Astrocyte (in vitro differentiated cells and primary cell): ENCODE data around the gene GPR39. TPM values are rescaled to one million over a fixed set of nuclear protein-coding genes. Genes with fewer than 3 reads are reported as not detected.

Source experiments
- DNase-seq: peaks from one replicate; pipeline ENCODE4 v3.0.0-alpha.2; 2010; ENCODE audit warnings: low read depth
- FAIRE-seq: peaks from 2 replicates; lab custom pipeline; 2011; peaks lifted over from hg19 to GRCh38; lab: Jason Lieb, UNC
- H2AFZ ChIP-seq: 2 replicates; pipeline ENCODE4 v1.6.0; 2012; ENCODE audit warnings: low read depth, low read length, inconsistent platforms
- H3K27ac ChIP-seq: 2 replicates; pipeline ENCODE4 v1.5.1; 2011; ENCODE audit warnings: low read depth, low read length, inconsistent platforms
- H3K27me3 ChIP-seq: 2 replicates; pipeline ENCODE4 v1.6.0; 2011; ENCODE audit warnings: low read length, inconsistent platforms; ENCODE audit not compliant: insufficient read depth
- H3K36me3 ChIP-seq: 2 replicates; pipeline ENCODE4 v1.5.1; 2011; ENCODE audit warnings: low read length, inconsistent platforms; ENCODE audit not compliant: insufficient read depth
- H3K4me1 ChIP-seq: 2 replicates; pipeline ENCODE4 v1.5.1; 2011; ENCODE audit warnings: low read length, inconsistent platforms; ENCODE audit not compliant: insufficient read depth
- H3K4me2 ChIP-seq: 2 replicates; pipeline ENCODE4 v1.6.0; 2012; ENCODE audit warnings: low read length, inconsistent platforms
- H3K4me3 ChIP-seq: 2 replicates; pipeline ENCODE4 v1.5.1; 2011; ENCODE audit warnings: low read depth, mild to moderate bottlenecking, low read length, inconsistent platforms; ENCODE audit not compliant: insufficient read depth
- H3K79me2 ChIP-seq: 2 replicates; pipeline ENCODE4 v1.6.0; 2012; ENCODE audit warnings: mild to moderate bottlenecking, low read length, inconsistent platforms; ENCODE audit not compliant: insufficient read depth
- H3K9ac ChIP-seq: 2 replicates; pipeline ENCODE4 v1.6.0; 2012; ENCODE audit warnings: mild to moderate bottlenecking, low read length, inconsistent platforms
- H3K9me3 ChIP-seq: 2 replicates; pipeline ENCODE4 v1.5.1; 2012; ENCODE audit warnings: low read depth, mild to moderate bottlenecking, low read length, inconsistent platforms; ENCODE audit not compliant: insufficient read depth
- H4K20me1 ChIP-seq: 2 replicates; pipeline ENCODE4 v1.6.0; 2012; ENCODE audit warnings: low read length, inconsistent platforms; ENCODE audit not compliant: insufficient read depth
- H3K27ac Mint-ChIP-seq: one replicate; pipeline ENCODE4 v1.8.0; 2021; ENCODE audit warnings: mild to moderate bottlenecking, mixed read lengths; ENCODE audit not compliant: unreplicated experiment
- H3K27me3 Mint-ChIP-seq: one replicate; pipeline ENCODE4 v1.8.0; 2021; ENCODE audit warnings: low read depth, mixed read lengths; ENCODE audit not compliant: unreplicated experiment
- H3K36me3 Mint-ChIP-seq: one replicate; pipeline ENCODE4 v1.8.0; 2021; ENCODE audit warnings: low read depth, mixed read lengths; ENCODE audit not compliant: unreplicated experiment
- H3K4me1 Mint-ChIP-seq: one replicate; pipeline ENCODE4 v1.8.0; 2021; ENCODE audit warnings: low read depth, mixed read lengths; ENCODE audit not compliant: unreplicated experiment
- H3K4me3 Mint-ChIP-seq: one replicate; pipeline ENCODE4 v1.8.0; 2021; ENCODE audit warnings: mild to moderate bottlenecking, moderate library complexity, mixed read lengths; ENCODE audit not compliant: unreplicated experiment
- H3K9me3 Mint-ChIP-seq: one replicate; pipeline ENCODE4 v1.8.0; 2021; ENCODE audit warnings: mild to moderate bottlenecking, mixed read lengths; ENCODE audit not compliant: unreplicated experiment
- EZH2 ChIP-seq: IDR thresholded peaks from 2 replicates; pipeline ENCODE4 v1.6.1; 2012; ENCODE audit warnings: mild to moderate bottlenecking, low read length, inconsistent platforms; ENCODE audit not compliant: insufficient read depth
- total RNA-seq: library from RNA; stranded (reverse); gene quantifications from 2 replicates; pipeline ENCODE4 v1.2.1, GENCODE V29; 2021
- TF ChIP-seq, protein P1 (sequence below): IDR thresholded peaks from 2 replicates; pipeline ENCODE4 v1.5.1; 2011; ENCODE audit warnings: low read depth, mild to moderate bottlenecking, inconsistent platforms, low read length, moderate library complexity; ENCODE audit not compliant: insufficient read depth

GPR39 gene
- total RNA-seq, 1 donor from 2014 or later: 4.4 TPM

DNA sequence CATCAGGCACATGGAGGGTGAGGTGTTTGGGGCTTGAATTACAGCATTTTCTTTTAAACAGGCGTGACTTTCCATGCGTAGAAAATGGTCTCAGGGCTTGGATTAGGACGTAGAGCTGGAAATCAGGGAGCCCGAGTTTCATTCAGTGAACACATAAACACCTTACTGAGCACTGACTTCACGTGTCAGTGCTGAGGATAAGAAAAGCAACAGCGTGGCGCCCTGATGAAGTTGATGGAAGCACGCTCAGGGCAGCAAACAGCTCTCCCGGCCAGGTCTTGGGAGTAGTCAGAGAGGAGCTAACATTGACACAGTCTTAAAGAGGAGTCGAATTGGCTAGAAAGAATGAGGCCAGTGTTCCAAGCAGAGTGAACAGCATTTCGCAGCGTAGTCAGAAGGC, 142.7 kb downstream of the GPR39 start:
- H3K4me1 Mint-ChIP-seq: peaks cover 5% of the 10 kb centered on the region
- Histone ChIP-seq H3K27me3 (no peaks in the 10 kb centered on the region), H3K27ac (no peak overlapping the region), H3K79me2 (no peaks in the 10 kb centered on the region), H3K4me3 (no peak overlapping the region), H3K36me3 (no peaks in the 10 kb centered on the region), H3K9ac (no peak overlapping the region), H3K4me2 (no peak overlapping the region), H2AFZ (no peak overlapping the region), H3K4me1 (no peaks in the 10 kb centered on the region), H4K20me1 (no peaks in the 10 kb centered on the region), H3K9me3 (no peaks in the 10 kb centered on the region)
- FAIRE-seq (no peak), DNase-seq (no peak)
- no peak overlapping the region for H3K27ac Mint-ChIP-seq
- H3K27me3 Mint-ChIP-seq: peaks cover 4% of the 10 kb centered on the region
- TF ChIP-seq, protein P1, sequence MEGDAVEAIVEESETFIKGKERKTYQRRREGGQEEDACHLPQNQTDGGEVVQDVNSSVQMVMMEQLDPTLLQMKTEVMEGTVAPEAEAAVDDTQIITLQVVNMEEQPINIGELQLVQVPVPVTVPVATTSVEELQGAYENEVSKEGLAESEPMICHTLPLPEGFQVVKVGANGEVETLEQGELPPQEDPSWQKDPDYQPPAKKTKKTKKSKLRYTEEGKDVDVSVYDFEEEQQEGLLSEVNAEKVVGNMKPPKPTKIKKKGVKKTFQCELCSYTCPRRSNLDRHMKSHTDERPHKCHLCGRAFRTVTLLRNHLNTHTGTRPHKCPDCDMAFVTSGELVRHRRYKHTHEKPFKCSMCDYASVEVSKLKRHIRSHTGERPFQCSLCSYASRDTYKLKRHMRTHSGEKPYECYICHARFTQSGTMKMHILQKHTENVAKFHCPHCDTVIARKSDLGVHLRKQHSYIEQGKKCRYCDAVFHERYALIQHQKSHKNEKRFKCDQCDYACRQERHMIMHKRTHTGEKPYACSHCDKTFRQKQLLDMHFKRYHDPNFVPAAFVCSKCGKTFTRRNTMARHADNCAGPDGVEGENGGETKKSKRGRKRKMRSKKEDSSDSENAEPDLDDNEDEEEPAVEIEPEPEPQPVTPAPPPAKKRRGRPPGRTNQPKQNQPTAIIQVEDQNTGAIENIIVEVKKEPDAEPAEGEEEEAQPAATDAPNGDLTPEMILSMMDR: no peak
- no peak for TF ChIP-seq EZH2
- peaks cover 5% of the 10 kb centered on the region for H3K9me3 Mint-ChIP-seq
- H3K4me3 Mint-ChIP-seq: no peak overlapping the region
- peaks cover 2% of the 10 kb centered on the region for H3K36me3 Mint-ChIP-seq

DNA sequence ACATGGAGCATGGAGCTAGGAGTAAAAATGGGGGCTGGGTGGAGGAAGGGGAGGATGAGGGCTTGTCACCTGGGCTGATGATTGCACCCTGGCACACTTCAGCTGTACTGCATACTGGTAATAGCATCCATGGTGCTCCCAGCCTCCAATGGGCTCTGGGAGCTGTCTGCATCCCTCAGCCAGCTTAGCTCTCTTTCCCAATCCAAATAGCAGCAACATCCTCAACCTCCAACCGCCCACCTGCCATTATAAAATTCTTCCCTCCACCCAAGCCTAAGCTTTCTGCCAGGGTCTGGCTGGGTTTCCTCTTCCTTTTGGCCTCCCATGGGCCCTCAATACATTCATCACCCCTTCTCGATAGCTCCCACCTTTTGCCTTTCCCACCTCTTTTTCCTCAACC, 143.3 kb downstream of the GPR39 start:
- no peak overlapping the region for H3K9ac ChIP-seq
- H3K4me3 Mint-ChIP-seq: no peak overlapping the region
- peaks cover 4% of the 10 kb centered on the region for H3K27me3 Mint-ChIP-seq
- no peaks in the 10 kb centered on the region for H3K79me2 ChIP-seq
- no peak for TF ChIP-seq EZH2
- TF ChIP-seq, protein P1: no peak
- no peaks in the 10 kb centered on the region for H3K36me3 ChIP-seq
- H3K27me3 ChIP-seq: no peaks in the 10 kb centered on the region
- no peaks in the 10 kb centered on the region for H4K20me1 ChIP-seq
- no peak for FAIRE-seq
- H3K9me3 ChIP-seq: no peaks in the 10 kb centered on the region
- no peak overlapping the region for H3K27ac Mint-ChIP-seq
- H3K4me1 Mint-ChIP-seq: peaks cover 5% of the 10 kb centered on the region
- H3K4me3 ChIP-seq: no peak overlapping the region
- no peak overlapping the region for H2AFZ ChIP-seq
- no peak overlapping the region for H3K27ac ChIP-seq
- no peaks in the 10 kb centered on the region for H3K4me1 ChIP-seq
- H3K9me3 Mint-ChIP-seq: peaks cover 5% of the 10 kb centered on the region
- no peak overlapping the region for H3K4me2 ChIP-seq
- H3K36me3 Mint-ChIP-seq: peaks cover 2% of the 10 kb centered on the region
- no peak for DNase-seq

DNA sequence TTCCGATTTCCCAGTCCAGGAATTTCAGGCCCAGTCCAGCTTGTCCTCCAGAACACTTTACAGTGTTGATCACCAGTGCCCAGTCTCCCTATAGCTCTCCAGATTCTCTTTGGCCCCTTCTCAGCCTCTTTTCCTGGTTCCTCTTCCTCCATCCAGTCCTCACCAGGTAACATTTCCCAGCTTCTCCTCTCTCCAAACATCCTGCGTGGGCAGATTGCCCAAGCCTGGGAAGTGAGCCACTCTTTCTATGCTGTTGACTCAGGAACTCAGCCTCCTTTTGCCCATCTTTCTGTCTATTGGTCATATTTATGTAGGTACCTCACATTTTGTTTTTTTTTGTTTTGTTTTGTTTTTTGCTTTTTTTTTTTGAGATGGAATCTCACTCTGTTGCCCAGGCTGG, 144.0 kb downstream of the GPR39 start:
- no peak overlapping the region for H2AFZ ChIP-seq
- H3K27ac ChIP-seq: no peak overlapping the region
- peaks cover 4% of the 10 kb centered on the region for H3K27me3 Mint-ChIP-seq
- TF ChIP-seq, protein P1: no peak
- TF ChIP-seq EZH2: no peak
- no peaks in the 10 kb centered on the region for H3K36me3 ChIP-seq
- no peak overlapping the region for H3K9ac ChIP-seq
- H3K36me3 Mint-ChIP-seq: peaks cover 2% of the 10 kb centered on the region
- H3K27me3 ChIP-seq: no peaks in the 10 kb centered on the region
- FAIRE-seq (no peak), DNase-seq (no peak)
- no peak overlapping the region for H3K27ac Mint-ChIP-seq
- H4K20me1 ChIP-seq: no peaks in the 10 kb centered on the region
- H3K4me1 ChIP-seq: no peaks in the 10 kb centered on the region
- H3K9me3 Mint-ChIP-seq: peaks cover 5% of the 10 kb centered on the region
- H3K79me2 ChIP-seq: no peaks in the 10 kb centered on the region
- H3K4me2 ChIP-seq: no peak overlapping the region
- H3K4me3 ChIP-seq: no peak overlapping the region
- H3K4me1 Mint-ChIP-seq: peaks cover 5% of the 10 kb centered on the region
- no peaks in the 10 kb centered on the region for H3K9me3 ChIP-seq
- no peak overlapping the region for H3K4me3 Mint-ChIP-seq
